PC-3 (cell line): Measurements from ENCODE around the gene RBP4. TPM values are rescaled to one million over a fixed set of nuclear protein-coding genes. Genes with fewer than 3 reads are reported as not detected.
A peak's percentile ranks its signal among the peaks of the same experiment; 100 is the strongest.

Experiments used
- ATAC-seq: fragments of 200-7000 bp; cut with Tn5 transposase; 2 replicates; pipeline ENCODE4 v1.9.1; 2020; ENCODE audit warnings: mild to moderate bottlenecking, moderate library complexity
- Bru-seq: library from RNA; stranded (reverse); fragments of 400-500 nt; gene quantifications from one replicate; lab custom pipeline; 2021; lab: Mats Ljungman, UMichigan
- BruChase-seq, 2 experiments: library from RNA; stranded (reverse); fragments of 400-500 nt; gene quantifications; one replicate each; lab custom pipeline; 2021; lab: Mats Ljungman, UMichigan
- BruUV-seq: library from RNA; stranded (reverse); fragments of 400-500 nt; replicated peaks from 2 replicates; lab custom pipeline; 2021; lab: Mats Ljungman, UMichigan
- CTCF ChIA-PET: fragments of 300-600 bp; sonication (Branson Sonifier 250); formaldehyde crosslinking; loops from one replicate; lab custom pipeline; 2022; ENCODE audit warnings: antibody characterized with exemption; lab: Charles Lee
- POLR2A ChIA-PET: fragments of 300-600 bp; sonication (Branson Sonifier 250); formaldehyde crosslinking; loops from one replicate; lab custom pipeline; 2022; ENCODE audit warnings: antibody characterized with exemption; ENCODE audit not compliant: unreplicated experiment; lab: Charles Lee
- DNase-seq: peaks from one replicate; pipeline ENCODE4 v3.0.0-alpha.2; 2015
- H2AFZ ChIP-seq: fragments of 300-600 bp; sonication (generic); 2 replicates; pipeline ENCODE4 v1.6.0; 2016; ENCODE audit warnings: antibody characterized with exemption, low read length
- H3F3A ChIP-seq: fragments of 300-600 bp; sonication (generic); one replicate; pipeline ENCODE4 v1.6.0; 2017; ENCODE audit warnings: antibody characterized with exemption, low read length, control low read depth, mild to moderate bottlenecking; ENCODE audit not compliant: unreplicated experiment
- H3K27ac ChIP-seq: fragments of 300-600 bp; sonication (generic); 2 replicates; pipeline ENCODE4 v1.5.1; 2016; ENCODE audit warnings: mild to moderate bottlenecking, low read length
- H3K27me3 ChIP-seq: fragments of 300-600 bp; sonication (generic); 2 replicates; pipeline ENCODE4 v1.6.1; 2016; ENCODE audit warnings: low read length, mixed read lengths
- H3K36me3 ChIP-seq: fragments of 300-600 bp; sonication (generic); 2 replicates; pipeline ENCODE4 v1.6.1; 2016; ENCODE audit warnings: low read depth, mixed run types, low read length, mixed read lengths
- H3K4me1 ChIP-seq: fragments of 300-600 bp; sonication (generic); 2 replicates; pipeline ENCODE4 v1.5.1; 2016; ENCODE audit warnings: low read length; ENCODE audit not compliant: insufficient read depth
- H3K4me2 ChIP-seq: fragments of 300-600 bp; sonication (generic); 2 replicates; pipeline ENCODE4 v1.6.0; 2016; ENCODE audit warnings: low read length
- H3K4me3 ChIP-seq: fragments of 300-600 bp; sonication (generic); 2 replicates; pipeline ENCODE4 v1.5.1; 2016; ENCODE audit warnings: mild to moderate bottlenecking, low read length, mixed read lengths
- H3K79me2 ChIP-seq: fragments of 300-600 bp; sonication (generic); 2 replicates; pipeline ENCODE4 v1.6.1; 2017; ENCODE audit warnings: low read length, mixed read lengths
- H3K9ac ChIP-seq: fragments of 300-600 bp; sonication (generic); 2 replicates; pipeline ENCODE4 v1.6.0; 2016; ENCODE audit warnings: mild to moderate bottlenecking, low read length
- H3K9me2 ChIP-seq: fragments of 300-600 bp; sonication (generic); replicated peaks from 2 replicates; pipeline ENCODE4 v1.6.1; 2016; ENCODE audit warnings: mixed run types, low read length, mixed read lengths
- H3K9me3 ChIP-seq: fragments of 300-600 bp; sonication (generic); 2 replicates; pipeline ENCODE4 v1.6.1; 2016; ENCODE audit warnings: low read length, mixed read lengths
- H4K20me1 ChIP-seq: fragments of 300-600 bp; sonication (generic); 2 replicates; pipeline ENCODE4 v1.6.1; 2016; ENCODE audit warnings: low read length, mixed read lengths
- EZH2 ChIP-seq: fragments of 300-600 bp; sonication (generic); IDR thresholded peaks from one replicate; pipeline ENCODE4 v1.6.1; 2017; ENCODE audit warnings: antibody characterized with exemption, mild to moderate bottlenecking, low read length; ENCODE audit not compliant: unreplicated experiment
- EZH2phosphoT487 ChIP-seq: fragments of 300-600 bp; sonication (generic); IDR thresholded peaks from 2 replicates; pipeline ENCODE4 v1.6.1; 2018; ENCODE audit warnings: mild to moderate bottlenecking, antibody characterized with exemption, low read length, borderline replicate concordance
- intact Hi-C: fragments of 100-400 bp; cut with micrococcal nuclease; formaldehyde crosslinking; loops from 2 replicates; pipeline ENCODE4 v1.9.0; 2023
- long read RNA-seq: library from polyadenylated mRNA; unstranded; transcript quantifications from one replicate; pipeline ENCODE4 v2.0.0, GENCODE V29; 2021; ENCODE audit not compliant: unreplicated experiment
- total RNA-seq: library from RNA; depleted of rRNA; stranded (reverse); fragments of >200 nt; gene quantifications from 2 replicates; pipeline ENCODE4 v1.2.3, GENCODE V29; 2014; rRNA removed
- TF ChIP-seq, protein P1 (sequence below): fragments of 300-600 bp; sonication (generic); conservative IDR thresholded peaks from 2 replicates; pipeline ENCODE4 v1.5.1; 2017; ENCODE audit warnings: antibody characterized with exemption, low read depth, mild to moderate bottlenecking, low read length

The RBP4 gene
- 4.4 and 8.5 TPM in 2 replicates for total RNA-seq
- Bru-seq, nascent RNA = percentile 52 among the genes with signal in this experiment
- BruChase-seq, experiment 1, labeled RNA remaining after a 6-hour chase = percentile 53 among the genes with signal in this experiment
- percentile 58 among the genes with signal in this experiment for BruChase-seq, experiment 2, labeled RNA remaining after a 2-hour chase
- long read RNA-seq, transcript RBP4-202 (6 exons, 1,314 nt) = minor isoform, 11 of 113 reads
- long read RNA-seq, transcript RBP4-201 (6 exons, 1,068 nt) = major isoform, 82 of 113 reads
- long read RNA-seq, partial matches to known transcripts = 13 of 113 reads
- long read RNA-seq, other reads (novel, unspliced or antisense) = 7 of 113 reads

DNA sequence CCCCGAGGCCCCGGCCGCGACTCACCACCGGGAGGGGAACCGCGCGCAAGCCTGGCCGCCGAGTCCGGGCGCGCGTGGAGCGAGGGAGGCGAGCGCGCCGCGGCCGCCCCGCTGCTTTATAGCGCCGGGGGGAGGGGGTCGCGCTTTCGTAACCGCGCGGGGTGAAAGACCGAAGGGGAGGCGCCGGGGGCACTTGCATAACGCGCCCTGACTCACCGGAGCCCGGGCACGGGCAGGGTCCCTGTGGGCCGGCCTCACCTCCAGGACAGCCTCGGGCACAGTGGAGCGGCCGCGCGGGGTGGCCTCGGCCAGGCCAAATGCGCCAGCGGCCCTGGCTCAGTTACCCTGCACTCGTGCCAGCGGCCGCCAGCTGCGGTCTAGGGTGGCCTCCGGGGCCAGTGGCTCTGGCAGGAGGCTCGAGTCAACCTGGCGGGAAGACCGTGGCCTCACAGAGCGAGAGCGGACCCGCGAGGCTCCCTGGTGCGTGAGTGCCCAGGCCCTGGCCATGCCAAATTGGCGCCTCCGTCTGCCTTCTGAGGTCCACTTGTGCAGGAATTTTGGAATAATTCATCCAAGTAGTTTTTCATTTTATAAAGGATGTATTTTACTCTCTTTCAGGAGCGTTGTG, at the start of gene RBP4:
Gene RBP4 (minus strand): TSS at position 90 of the 628 bp plus-strand sequence. CDS start 207 bp downstream, outside the sequence.
- Histone ChIP-seq H3K9me3 (no peaks in the 10 kb centered on the region), H3K27ac (no peak within 1 kb of the TSS), H3K36me3 (no peaks in the 10 kb centered on the region), H3K9ac (no peak within 1 kb of the TSS), H3K27me3 (no peaks in the 10 kb centered on the region), H3K9me2 (no peaks in the 10 kb centered on the region), H2AFZ (peak within 1 kb of the TSS; percentile 81), H3K4me3 (peak within 1 kb of the TSS; percentile 65), H3K4me2 (peak within 1 kb of the TSS; percentile 86), H3K79me2 (no peaks in the 10 kb centered on the region), H3K4me1 (peaks cover 8% of the 10 kb centered on the region; the same call in 1 of the 2 replicates), H3F3A (no peaks in the 10 kb centered on the region), H4K20me1 (no peaks in the 10 kb centered on the region)
- DNase-seq = peak; percentile 30
- peak; percentile 81 for ATAC-seq
- no TSS peak for BruUV-seq
- CTCF ChIA-PET = no interaction called here
- POLR2A ChIA-PET = no interaction called here
- TF ChIP-seq EZH2 (no peak), EZH2phosphoT487 (0 out of 2 replicates have a peak, but pooled peaks have one; percentile 32)
- TF ChIP-seq, protein P1, sequence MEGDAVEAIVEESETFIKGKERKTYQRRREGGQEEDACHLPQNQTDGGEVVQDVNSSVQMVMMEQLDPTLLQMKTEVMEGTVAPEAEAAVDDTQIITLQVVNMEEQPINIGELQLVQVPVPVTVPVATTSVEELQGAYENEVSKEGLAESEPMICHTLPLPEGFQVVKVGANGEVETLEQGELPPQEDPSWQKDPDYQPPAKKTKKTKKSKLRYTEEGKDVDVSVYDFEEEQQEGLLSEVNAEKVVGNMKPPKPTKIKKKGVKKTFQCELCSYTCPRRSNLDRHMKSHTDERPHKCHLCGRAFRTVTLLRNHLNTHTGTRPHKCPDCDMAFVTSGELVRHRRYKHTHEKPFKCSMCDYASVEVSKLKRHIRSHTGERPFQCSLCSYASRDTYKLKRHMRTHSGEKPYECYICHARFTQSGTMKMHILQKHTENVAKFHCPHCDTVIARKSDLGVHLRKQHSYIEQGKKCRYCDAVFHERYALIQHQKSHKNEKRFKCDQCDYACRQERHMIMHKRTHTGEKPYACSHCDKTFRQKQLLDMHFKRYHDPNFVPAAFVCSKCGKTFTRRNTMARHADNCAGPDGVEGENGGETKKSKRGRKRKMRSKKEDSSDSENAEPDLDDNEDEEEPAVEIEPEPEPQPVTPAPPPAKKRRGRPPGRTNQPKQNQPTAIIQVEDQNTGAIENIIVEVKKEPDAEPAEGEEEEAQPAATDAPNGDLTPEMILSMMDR = no peak
- intact Hi-C loops = loop anchor here (10.0 kb wide), 1 partner anchor 54 kb away; no protein-coding TSS in a partner anchor

DNA sequence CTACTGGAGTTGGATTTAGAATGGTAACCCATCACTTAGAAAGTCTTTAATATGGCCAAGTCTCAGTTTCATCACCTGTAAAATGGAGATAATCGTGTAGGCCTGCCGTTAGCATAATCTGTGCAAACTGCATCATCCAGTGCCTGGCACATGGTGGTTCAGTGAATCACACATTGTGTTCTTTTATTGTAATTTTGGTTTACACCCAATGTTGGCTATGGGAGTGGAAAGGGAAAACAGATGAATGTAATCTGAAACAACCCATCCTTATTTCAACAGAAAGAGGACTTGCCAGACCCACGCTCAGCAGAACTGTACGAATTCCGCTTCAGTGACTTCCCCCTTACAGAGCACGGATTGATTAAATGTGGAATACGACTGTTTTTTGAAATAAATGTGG, 38.8 kb upstream of the RBP4 start:
- no peak for DNase-seq
- CTCF ChIA-PET = no interaction called here
- no peaks in the 10 kb centered on the region for H3F3A ChIP-seq
- no peak overlapping the region for H3K4me3 ChIP-seq
- H3K4me2 ChIP-seq = no peak overlapping the region
- intact Hi-C loops = no loop called here
- no peaks in the 10 kb centered on the region for H4K20me1 ChIP-seq
- POLR2A ChIA-PET = no interaction called here
- H3K27me3 ChIP-seq = no peaks in the 10 kb centered on the region
- H3K79me2 ChIP-seq = no peaks in the 10 kb centered on the region
- H3K4me1 ChIP-seq = no peaks in the 10 kb centered on the region
- H3K9ac ChIP-seq = no peak overlapping the region
- H3K9me2 ChIP-seq = no peaks in the 10 kb centered on the region
- H3K9me3 ChIP-seq = no peaks in the 10 kb centered on the region
- H2AFZ ChIP-seq = no peak overlapping the region
- no peak for ATAC-seq
- no peak overlapping the region for H3K27ac ChIP-seq
- BruUV-seq = no TSS peak
- TF ChIP-seq, protein P1 = no peak
- no peak for TF ChIP-seq EZH2
- no peaks in the 10 kb centered on the region for H3K36me3 ChIP-seq
